GM04504 (cell line): ENCODE data around the gene USP17L5.
"Not testable (repeated sequence)": the region's sequence is repeated elsewhere in the genome, so short reads cannot be mapped to it uniquely, and the experiment has no call there.

Experiments used
- DNase-seq: peaks from one replicate; pipeline ENCODE4 v3.0.0-alpha.2; 2012; ENCODE audit warnings: low read depth

The USP17L5 gene

GRCh38 chr4:9339103-9339502 lies at the start of gene USP17L5:
USP17L5 (plus strand) TSS chr4:9339403; CDS start chr4:9339403, 0 bp downstream.
- not testable (repeated sequence) for DNase-seq

- not testable (repeated sequence) for DNase-seq
Measured at GRCh38 chr4:9324191-9324590, 15.0 kb upstream of the USP17L5 start.

- DNase-seq: not testable (repeated sequence)
Measured at GRCh38 chr4:9324865-9325264, 14.3 kb upstream of the USP17L5 start, which contains the start of gene USP17L24. USP17L24 (plus strand) TSS chr4:9325165; CDS start chr4:9325165, 0 bp downstream.

- not testable (repeated sequence) for DNase-seq
Measured at GRCh38 chr4:9329611-9330010, 9.6 kb upstream of the USP17L5 start, which contains the start of gene USP17L25. USP17L25 (plus strand) TSS chr4:9329911; CDS start chr4:9329911, 0 bp downstream.

- not testable (repeated sequence) for DNase-seq
Measured at GRCh38 chr4:9334358-9334757, 4.8 kb upstream of the USP17L5 start, which contains the start of gene USP17L26. USP17L26 (plus strand) TSS chr4:9334658; CDS start chr4:9334658, 0 bp downstream.

- not testable (repeated sequence) for DNase-seq
Measured at GRCh38 chr4:9343848-9344247, 4.6 kb downstream of the USP17L5 start, which contains the start of gene USP17L27. USP17L27 (plus strand) TSS chr4:9344148; CDS start chr4:9344148, 0 bp downstream.

GRCh38 chr4:9348593-9348992 lies 9.4 kb downstream of the USP17L5 start, which contains the start of gene USP17L28:
USP17L28 (plus strand) TSS chr4:9348893; CDS start chr4:9348893, 0 bp downstream.
- not testable (repeated sequence) for DNase-seq

- DNase-seq: not testable (repeated sequence)
Measured at GRCh38 chr4:9350866-9351265, 11.7 kb downstream of the USP17L5 start.

GRCh38 chr4:9353338-9353737 lies 14.1 kb downstream of the USP17L5 start, which contains the start of gene USP17L29:
USP17L29 (plus strand) TSS chr4:9353638; CDS start chr4:9353638, 0 bp downstream.
- DNase-seq: not testable (repeated sequence)

- not testable (repeated sequence) for DNase-seq
Measured at GRCh38 chr4:9362829-9363228, 23.6 kb downstream of the USP17L5 start, which contains the start of gene USP17L30. USP17L30 (plus strand) TSS chr4:9363129; CDS start chr4:9363129, 0 bp downstream.

GRCh38 chr4:9379881-9380280 lies 40.7 kb downstream of the USP17L5 start:
- DNase-seq: not testable (repeated sequence)

- DNase-seq: not testable (repeated sequence)
Measured at GRCh38 chr4:9381012-9381534, 41.9 kb downstream of the USP17L5 start.

GRCh38 chr4:9384126-9384525 lies 44.9 kb downstream of the USP17L5 start:
- no peak for DNase-seq

GRCh38 chr4:9389001-9389400 lies 49.8 kb downstream of the USP17L5 start:
- not testable (repeated sequence) for DNase-seq
